GM18520 (cell line): ENCODE data around the gene LRRC8C.

Source experiments
- ATAC-seq: cut with Tn5 transposase; IDR thresholded peaks from one replicate; pipeline ENCODE4 v1.9.1; 2021; ENCODE audit not compliant: unreplicated experiment

The LRRC8C gene

DNA sequence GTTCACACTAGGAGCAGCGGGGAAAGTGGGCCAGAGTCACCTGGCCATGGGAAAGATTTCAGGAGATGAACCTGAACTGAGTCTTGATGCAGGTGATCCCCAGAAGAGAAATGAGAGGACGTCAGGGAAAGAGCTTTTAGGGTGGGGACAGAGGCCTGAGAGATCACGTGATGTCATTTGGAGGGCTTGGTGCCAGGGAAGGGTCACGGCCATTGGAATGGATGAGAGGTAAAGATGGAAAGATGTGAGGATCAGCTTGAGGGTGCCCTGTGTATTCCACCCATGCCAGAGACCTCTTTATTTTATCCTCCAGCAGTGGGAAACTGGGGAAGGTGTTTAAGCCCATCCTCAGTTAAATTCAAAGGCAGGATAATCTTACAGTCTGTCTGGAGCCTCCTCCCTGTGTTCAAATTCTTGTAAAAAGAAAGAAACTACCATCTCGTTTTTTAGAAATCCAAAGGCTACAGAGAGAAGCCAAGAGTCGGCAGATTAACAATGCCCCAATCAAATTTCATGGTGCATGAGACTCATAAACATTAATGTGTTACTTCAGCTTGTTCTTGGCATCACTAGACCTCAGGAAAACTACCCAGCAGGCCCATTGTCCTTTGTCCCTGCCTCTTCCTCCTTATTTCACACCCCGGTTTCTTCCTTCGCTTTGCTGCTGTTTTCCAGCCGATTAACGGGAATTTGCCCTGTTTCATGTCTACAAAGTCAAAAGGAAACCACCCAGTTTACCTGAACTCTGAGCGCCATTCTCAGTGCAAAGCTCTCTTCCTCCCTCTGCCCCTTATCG is 94.8 kb downstream of the LRRC8C start:
- no peak for ATAC-seq

DNA sequence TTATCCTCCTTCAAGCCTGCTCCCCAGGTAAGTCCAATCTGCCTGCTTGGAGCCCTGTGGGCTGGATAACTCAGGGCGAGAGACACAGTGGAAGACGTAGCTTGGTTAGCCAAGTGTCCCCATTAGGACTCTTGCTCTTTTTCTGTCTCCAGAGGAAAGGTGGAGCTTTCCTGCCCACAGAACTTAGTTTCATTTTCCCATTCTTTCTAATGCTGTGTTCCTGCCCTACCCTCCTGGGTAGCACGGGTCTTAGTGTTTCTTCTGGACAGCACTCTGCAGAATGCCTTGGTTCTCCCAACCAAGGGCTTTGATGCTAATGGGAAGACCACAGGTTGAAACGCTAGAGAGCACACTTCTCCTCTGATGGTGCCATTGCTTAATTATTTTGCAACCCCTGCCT is 95.5 kb downstream of the LRRC8C start:
- no peak for ATAC-seq

DNA sequence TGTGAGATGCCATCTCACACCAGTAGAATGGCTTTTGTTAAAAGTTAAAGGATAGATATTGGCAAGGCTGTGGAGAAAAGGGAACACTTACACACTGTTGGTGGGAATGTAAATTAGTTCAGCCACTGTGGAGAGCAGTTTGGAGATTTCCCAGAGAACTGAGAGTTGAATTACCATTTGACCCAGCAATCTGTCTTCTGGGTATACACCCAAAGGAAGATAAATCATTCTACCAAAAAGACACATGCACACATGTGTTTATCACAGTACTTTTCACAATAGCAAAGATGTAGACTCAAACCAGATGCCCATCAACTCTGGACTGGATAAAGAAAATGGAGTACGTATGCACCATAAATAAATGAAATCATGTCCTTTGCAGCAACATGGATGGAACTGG is 99.3 kb downstream of the LRRC8C start:
- no peak for ATAC-seq

DNA sequence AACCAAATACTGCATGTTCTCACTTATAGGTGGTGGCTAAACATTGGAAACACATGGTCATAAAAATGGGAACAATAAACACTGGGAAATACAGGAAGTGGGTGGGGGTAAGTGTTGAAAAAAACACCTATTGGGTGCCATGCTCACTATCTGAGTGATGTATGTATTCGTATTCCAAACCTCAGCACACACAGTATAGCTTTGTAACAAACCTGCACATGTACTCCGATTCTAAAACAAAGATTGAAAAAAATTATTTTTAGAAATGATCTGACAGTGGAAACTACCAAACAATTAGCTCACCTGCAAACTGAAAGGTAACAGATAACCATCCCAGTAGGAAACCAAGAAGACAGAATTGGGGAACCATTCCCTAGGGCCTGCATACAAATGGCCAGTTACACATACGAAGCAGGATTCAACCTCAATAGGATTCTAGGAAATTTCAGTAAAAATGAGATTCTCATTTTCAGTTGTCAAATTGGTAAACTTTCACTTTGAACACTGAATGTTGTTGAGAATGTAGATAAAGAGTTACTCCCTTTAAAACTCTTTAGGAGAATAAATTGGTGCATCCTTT is 99.8 kb downstream of the LRRC8C start:
- no peak for ATAC-seq

DNA sequence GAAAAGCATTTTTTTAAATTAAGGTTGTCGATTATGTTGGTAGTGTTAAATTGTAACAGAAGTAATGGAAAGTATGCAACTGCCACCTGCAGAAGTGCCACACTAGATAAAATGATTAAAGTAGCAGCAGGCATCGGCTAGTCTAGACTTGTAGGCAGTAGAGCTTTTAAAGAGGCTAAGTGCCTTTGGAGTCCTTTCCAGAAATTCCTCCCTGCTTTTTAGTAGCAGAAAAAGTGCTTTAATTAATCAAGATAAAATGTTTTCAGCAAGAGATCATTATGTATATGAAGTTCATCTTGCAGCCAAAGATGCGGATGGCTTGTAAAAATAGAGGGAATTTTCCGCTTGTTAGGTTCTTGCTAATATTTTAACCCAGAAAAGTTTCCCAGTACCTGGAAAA is 100.8 kb downstream of the LRRC8C start:
- ATAC-seq = no peak

DNA sequence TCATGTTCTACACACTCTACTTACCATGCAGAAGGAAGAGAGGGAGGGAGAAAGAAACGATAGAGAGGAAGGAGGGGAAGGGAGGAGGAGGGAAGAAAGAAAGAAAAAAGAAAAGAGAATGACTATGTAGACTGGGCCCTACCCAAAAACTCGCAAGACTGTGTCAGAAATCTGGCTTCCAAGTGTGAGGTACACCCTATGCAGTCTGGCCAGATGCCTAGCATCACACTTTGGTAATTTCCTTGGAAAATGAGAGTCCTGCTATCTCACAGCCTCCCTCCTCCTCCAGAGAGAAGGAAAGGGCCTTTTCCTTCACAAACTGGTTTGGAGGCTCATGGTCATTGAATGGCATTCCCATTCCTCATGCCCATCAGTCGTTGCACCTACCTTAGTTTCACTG is 101.5 kb downstream of the LRRC8C start:
- ATAC-seq = no peak

DNA sequence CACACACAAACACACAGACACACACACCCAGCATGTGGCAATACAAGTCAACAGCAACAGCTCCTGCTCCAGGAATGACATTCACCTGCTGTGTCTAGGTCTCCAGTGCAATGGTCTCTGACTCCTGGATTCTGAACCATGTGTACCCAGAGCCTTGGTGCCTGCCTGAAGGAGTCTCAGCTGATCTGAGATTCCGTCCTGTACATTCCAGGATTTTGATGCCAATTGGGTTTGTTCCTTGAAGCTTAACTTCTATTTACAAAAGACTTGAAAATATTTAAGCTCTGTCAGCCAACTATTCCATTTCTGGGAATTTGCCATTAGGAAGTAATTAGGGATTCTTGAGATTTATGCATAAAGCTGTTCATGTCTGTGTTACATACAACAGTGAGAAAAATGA is 102.6 kb downstream of the LRRC8C start:
- no peak for ATAC-seq

DNA sequence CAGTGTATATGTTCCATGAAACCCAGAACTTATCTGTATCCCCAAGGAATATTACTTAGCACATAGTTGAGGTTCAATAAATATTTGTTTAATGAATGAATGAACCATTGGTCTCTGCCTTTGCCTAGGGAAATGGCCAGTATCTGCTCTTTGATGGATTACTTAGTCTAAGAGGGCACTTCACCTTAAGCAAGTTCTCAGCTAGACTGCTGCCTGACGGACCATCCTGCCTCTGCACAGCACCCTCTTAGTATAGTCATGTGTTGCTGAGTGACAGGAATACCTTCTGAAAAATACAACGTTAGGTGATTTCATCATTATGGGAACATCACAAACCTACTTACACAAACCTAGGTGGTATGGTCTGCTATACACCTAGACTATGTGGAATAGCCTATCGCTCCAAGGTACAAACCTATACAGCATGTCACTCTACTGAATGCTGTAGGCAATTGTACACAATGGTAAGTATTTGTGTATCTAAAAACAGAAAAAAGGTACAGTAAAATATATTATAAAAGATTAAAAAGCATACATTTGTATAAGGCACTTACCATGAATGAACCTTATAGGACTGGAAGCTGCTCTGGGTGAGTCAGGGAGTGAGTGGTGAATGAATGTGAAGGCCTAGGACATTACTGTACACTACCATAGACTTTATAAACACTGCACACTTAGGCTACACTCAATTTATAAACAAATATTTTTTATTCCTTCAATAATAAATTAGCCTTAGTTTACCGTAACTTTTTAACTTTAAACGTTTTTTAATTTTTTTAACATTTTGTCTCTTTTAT is 104.2 kb downstream of the LRRC8C start:
- no peak for ATAC-seq

DNA sequence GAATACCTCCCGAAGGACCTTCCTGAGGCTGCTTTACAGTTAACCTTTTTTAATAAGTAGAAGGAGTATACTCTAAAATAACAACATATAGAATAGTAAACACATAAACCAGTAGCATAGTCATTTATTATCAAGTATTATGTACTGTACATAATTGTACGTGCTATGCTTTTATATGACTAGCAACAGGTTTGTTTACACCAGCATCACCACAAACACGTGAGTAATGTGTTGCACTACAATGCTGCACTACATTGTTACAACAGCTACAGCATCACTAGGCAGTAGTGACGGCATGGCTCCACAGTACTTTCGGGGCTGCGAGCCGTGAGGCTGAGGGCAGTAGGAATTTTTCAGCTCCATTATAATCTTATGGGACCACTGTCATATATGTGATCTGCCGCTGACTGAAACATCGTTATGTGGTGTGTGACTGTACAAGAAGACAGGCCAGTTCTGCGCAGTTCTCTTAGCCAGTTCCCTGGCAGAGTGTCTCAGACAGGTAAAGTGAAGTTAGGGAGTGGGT is 105.1 kb downstream of the LRRC8C start:
- no peak for ATAC-seq

DNA sequence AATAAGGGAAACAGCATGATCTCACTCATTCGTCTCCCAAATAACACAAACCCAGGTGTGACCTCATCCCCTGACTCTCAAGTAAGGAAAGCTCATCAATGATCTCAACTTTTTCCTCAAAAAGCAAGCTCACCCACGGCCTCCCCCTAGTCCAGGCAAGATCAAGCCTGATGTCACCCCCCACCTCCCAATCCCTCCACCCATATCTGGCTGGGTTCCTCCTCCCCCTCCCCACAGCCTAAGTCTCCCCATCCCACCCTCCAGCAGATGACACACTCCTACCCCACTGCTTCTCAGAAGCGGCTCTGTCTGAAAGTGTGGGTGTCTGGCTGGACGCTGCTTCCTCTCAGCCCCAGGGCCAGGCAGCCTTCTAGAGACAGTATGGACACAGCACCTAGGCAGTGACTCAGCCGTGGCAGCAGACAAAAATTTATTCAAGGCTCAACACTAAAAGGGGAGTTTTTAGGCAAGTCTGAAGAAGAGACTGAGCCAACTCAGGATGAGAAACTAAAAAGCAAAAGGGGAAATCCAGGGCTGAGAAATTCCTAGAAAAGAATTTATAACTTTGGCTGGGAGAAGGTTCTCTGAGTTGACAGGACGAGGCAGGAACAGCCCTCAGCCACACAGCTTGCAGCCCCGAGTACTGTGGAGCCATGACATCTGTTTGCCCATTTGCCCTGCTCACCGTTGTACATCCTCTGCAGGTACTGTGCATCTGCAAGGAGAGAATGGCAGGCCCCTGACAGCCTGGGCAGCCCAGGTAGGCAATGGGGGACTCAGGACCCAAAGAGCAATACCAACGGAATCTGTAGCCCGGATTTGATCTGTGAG is 106.3 kb downstream of the LRRC8C start:
- peak; percentile 58 for ATAC-seq

DNA sequence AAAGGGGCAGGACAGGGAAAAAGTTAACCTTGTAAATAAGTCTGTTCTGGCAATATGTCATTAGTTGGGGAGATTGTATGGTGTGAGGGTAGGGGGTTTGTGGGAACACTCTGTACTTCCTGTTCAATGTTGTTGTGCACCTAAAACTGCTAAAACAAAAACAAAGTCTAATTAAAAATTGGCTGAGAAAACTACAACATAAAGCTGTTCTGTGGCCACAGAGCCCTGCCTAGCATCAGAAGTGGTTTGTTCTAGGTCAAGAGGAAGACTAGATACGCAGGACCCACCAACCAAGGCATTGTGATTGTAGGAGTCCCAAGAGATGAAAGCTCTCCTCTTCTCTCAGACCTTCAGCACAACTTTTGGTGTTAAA is 106.9 kb downstream of the LRRC8C start:
- no peak for ATAC-seq

DNA sequence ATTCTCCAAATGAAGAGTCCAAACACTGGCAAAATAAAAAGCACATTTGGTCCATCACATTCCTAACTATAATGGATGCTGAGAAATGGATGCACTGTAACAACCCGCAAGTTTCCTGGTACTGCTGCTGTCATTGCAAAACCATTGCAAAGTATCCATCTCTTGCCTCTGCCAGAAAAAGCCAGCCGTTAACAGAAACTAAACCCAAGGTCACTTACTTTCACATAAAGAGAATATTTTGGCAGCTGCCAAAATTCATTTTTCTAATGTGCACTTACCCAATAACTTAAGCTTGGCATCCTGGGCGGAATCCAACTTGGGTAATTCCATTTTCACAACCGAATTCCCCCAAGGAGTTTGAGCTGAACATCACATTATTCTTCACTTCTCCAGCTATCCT is 110.9 kb downstream of the LRRC8C start:
- no peak for ATAC-seq

DNA sequence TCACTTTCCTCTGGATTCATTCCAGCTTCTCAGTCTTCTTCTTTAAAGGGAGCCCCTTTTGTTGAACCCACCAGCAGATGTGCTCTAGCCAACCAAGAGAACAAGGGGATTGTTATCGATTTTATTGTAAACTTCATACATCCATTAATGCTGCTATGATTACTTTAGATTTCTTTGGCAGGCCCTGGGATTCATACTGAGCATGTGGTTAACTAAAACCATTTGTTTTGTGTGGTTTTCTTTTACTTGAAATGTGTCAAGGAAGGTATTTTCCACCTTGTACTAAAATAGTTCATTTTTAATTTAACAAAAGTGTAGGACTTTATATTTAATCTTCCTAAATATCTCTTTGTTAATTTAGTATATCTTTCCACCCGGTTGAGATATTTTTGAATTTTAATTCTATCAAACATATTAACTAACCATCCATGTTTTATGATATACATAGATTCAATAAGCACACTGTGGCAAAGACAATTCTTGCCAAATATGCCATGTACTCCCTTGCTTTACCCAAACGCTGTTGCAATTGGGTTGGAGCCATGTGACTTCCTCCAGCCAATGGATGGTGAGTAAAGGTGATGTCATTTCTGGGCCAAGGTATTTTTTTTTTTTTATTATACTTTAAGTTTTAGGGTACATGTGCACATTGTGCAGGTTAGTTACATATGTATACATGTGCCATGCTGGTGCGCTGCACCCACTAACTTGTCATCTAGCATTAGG is 113.7 kb downstream of the LRRC8C start:
- no peak for ATAC-seq

DNA sequence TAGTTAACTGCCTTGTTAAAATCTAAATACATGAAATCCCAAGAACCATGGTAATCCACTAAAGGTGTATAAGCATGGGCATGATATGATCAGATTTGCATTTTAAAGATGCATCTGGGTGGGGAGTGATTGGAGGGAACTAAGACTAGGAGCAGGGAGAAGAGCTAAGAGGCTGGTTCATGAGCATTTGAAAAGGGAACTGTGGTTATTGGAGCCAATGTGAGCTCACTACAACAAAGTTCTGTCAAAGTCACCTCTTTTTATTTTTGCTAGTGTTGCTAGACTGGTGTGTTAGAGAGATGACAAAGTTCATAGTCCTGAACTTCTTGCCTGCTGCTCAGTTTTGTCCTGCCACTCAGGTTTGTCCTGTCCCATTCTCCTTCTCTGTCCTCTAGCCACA is 120.8 kb downstream of the LRRC8C start:
- ATAC-seq = no peak

DNA sequence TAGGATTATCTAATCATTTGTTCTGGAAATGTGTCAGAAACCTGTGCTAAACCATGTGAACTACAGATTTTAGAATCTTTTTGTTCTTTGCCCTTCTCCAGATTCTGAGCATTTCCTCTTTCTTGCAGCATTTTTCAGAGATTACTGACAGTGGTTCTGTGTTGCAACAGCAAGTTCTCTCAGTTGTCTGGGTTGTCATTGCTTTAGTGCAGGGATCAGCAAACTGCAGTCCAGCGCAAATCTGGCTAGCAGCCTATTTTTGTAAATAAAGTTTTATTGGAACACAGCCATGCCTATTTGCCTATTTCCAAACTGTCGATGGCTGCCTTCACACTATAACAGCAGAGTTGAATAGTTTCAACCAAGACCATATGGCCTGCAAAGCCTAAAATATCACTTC is 121.6 kb downstream of the LRRC8C start:
- no peak for ATAC-seq

DNA sequence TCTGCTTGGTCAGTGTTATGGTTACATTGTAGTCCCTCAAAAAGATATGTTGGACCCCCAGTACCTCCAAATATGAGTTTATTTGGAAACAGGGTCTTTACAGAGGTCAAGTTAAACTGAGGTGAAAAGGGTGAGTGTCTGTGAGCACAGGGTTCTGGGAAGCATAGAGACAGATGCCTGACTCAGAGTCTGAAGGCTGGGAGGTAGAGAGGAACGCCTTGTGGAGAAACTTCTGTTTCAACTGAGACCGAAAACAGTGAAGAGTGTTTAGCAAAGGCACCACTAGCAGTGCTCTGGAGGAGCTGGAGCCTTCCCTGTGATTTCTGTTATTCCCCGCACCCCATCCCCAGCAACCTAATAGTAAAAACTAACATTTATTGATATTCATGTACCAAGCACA is 122.7 kb downstream of the LRRC8C start:
- ATAC-seq = no peak

DNA sequence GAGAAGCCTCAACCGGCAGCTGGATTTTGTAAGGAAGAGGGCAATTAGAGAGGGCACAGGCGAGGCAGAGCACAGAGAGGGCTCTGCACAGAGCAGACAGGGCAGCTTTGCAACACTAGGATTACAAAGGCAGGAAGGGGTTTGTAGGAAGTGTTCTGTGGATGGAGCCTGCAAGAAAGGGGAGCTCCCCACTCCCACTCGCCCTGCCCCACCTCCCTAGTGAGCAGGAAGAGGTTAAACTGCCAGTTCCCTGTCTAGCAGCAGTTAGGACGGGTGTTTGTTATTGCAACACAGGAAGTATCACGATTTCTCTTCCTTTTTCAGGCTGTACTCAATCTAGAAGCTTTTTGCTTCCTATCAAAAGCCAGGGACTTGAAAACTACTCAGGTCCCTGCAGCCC is 124.6 kb downstream of the LRRC8C start:
- no peak for ATAC-seq

DNA sequence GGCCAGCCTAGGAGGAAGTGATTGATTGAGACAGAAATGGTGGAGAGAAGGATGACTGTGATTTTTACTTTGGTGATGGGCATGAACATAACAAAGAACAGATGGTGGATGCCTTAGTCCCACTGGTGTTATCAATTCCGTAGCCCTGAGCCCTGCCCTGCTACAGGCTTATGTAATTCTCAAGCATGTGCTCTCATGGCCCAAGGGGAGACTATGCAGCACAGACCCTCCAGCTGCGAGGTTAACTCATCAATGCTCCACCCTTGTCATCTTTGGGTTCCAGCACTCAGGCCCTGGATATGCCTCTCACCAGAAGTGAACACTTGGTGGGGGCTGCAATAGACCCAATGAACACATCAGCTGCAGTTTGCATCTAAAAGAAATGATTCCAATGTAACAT is 125.2 kb downstream of the LRRC8C start:
- ATAC-seq = no peak

DNA sequence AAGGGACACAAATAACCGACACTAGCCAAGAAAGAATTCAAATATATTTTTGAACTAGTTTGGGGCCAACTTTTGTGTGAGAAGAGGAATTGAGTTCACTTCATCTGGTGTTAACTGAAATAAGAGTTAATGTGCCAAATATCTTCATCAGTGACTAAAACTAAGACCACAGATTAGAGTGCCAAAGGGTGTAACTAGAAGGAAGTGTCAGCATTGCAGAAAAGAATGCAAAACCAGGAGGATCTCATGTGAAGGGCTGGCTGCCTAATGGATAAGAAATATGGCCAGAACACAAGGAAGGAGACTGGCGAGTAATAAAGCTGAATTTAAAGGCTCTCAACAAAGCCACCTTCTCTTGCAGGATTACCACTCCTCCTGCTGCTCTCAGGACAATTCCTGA is 126.1 kb downstream of the LRRC8C start:
- no peak for ATAC-seq

DNA sequence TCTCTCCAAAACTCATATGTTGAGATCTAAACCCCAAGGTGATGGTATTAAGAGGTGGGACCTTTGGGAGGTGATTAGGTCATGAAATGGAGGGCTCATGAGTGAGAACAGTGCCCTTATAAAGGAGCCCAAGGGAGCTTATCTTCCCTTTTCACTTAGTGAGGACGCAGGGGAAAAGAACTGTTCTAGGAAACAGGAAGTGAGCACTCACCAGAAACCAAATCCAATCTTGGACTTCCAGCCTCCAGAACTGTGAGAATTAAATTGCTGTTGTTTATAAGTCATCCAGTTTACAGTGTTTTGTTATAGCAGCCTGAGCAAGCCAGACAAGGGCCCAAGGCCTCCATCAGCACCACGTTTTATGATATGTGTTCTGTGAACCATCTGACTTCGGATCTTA is 127.6 kb downstream of the LRRC8C start:
- no peak for ATAC-seq
